Stimulated activated CD4-positive, alpha-beta T cell treated with anti-CD3 and anti-CD28 coated beads, Interleukin-2, amount 100 ng/mL, for 48 hours (primary cell): ENCODE data around the gene RCOR1.

Experiments
- DNase-seq, 2 donors: peaks; one replicate each; pipeline ENCODE4 v3.0.0-alpha.2; 2020

Gene RCOR1

DNA sequence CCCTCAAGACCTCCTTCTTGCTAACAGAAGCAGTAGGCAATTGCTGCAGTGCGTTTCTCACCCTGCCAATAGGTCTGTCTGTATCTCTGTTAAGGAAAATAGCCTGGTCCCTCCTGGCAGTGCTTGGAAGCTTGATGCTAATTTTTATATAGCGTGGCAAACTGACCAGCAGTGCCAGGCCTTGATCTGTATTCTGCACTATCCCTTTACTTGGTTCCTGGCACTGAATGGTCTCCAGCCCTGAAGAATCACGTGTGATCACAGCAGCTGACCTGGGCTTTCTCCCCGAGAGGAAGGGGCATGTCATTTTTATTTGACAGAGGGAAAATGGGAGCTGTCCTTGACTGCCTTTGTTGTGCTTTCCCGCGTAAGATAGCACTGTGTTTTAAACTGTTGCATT is 136.1 kb downstream of the RCOR1 start:
- no peak for DNase-seq

DNA sequence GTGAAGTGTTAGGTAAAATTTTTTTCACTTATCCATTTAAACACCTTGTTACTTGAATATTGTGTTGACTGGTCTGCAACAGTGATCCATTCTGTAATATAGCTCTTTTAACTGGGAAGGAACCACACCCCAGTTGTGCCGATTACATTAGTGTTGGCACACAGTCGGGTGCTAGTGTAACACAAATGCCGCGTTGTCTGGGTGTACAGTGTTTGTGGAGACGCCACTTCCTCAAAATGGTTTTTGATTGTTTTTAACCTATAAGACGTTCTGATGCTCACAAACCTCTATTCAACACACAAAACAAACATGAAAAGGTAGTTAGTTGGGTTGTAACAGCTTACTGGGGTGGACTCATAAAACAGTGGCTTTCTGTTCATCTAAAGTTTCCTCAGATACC is 136.8 kb downstream of the RCOR1 start:
- DNase-seq: no peak

DNA sequence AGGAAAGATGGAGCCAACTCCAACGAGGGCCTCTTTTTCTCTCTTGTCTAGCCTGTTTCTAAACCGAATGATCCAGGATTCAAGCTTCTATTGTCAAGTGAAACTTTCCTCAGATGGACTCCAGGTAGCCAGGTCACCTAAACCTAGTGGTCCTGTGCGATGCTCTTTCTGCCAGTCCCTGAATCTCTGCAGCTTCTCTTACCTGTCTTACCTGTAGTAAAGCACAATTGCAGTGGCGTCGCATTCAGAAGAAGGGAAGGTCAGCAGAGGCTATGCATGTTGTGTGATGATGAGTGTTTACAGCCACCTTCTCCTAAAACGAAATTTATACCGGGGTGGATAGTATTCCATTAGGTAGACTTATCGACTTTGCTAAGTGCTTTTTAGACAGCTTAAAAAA is 137.4 kb downstream of the RCOR1 start:
- no peak for DNase-seq

DNA sequence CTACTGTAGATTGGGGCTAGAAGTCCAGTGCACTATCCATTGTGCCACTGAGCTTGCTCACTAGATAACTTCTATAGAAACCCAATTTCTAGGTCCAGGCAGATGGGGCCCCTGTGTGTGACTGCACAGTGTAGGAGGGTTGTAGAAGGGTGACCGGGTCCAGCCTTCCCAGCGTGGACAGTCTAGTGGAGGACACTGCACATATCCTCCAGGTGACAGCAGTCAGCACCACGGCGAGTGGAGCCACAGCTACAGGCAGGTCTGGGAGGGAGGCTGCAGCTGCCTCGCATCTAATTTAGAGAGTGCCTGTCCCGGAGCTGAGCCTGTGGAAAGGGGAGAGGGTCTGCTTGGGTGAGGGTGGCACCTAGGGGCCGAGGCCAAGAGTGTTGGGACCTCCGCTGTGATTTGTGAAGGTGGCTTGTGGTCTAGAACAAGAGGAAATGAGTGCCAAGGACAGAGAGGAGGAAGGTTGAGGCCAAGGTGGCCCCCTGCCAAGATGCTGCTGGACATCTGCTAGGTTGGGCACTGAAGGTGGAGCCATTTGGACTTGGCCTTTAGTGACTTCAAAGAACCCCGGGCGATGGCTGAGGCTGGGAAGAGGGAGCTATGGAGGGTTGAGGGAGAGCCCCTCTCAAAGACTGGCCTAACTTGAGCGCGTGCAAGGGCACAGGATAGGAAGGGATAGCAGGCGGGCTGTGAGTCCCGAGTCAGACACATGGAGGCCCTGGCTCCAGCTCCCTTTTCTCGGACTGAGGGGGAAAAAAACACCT is 138.8 kb downstream of the RCOR1 start:
- no peak for DNase-seq

DNA sequence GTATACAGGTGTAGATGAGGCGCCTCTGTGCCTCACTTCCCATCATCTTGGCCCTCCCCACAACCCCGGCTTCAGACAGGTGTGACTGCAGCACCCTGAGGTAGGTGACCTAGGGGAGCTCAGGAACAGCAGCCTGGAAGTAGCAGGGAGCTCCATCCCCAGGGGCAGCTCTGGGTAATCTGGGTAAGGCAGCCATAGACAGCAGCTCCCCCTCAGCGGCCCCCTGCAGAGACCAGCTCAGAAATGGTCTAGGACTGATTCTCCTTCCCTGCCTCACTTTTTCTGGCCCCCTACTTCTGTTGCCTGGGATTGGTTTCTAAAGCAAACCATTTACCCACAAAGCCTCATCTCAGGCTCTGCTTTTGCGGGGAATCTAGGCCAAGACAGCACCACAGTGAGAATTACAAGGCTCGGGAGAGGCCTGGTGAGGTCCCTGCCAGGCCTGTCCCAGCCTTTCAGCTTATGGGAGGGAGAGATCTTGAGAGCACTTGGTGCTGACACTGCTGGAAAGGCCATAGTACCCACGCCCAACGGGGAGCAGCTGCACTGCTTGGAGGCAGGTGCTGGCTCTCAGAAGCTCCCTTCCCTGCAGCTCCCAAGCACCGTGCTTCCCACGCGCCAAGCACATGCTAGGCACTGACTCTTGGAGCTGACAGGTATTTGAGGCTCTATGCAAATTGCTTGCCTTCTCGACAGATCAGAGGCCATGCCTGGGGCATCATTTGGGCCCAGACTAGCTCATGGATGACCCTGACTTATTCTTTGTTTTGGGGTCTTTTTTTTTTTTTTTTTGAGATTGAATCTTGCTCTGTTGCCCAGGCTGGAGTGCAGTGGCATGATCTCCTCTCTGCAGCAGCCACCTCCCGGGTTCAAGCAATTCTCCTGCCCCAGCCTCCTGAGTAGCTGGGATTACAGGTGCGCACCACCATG is 139.7 kb downstream of the RCOR1 start:
- DNase-seq: no peak

DNA sequence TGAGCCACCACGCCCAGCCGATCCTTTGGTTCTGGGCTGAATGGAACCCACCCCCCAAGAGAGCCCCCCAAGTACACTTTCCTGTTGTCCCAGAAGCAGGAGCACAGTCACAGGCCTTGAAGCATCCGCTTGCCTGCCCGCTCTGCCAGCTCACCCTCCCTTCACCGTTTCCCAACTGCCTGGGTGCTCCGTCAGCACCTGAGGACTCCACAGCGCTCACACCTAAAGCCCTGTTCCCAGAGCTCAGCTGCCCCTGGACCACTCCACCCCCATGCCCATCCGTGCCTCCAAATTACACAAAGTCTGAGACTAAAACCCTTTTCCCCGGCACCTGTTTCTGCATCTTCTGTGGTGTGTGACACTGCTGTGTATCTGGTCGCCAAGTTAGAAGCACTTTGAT is 140.5 kb downstream of the RCOR1 start:
- no peak for DNase-seq

DNA sequence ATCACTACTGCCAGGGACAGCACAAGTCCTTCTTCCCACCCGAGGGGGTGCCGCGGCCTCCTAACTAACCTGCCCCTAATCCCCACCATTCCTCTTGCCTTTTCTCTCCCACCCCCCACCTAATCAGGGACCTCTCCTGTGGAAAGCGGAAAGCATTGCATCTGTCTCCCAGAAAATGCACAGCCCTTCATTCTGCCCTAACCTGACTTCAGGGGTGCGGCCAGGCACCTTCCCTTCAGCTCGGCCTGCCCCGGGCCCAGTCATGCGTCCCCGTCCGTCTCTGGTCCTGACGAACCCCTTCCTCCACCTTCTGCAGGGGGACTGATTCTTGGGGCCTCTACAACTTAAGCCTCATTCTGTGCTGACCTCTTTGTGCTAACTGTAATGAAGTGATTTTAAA is 140.9 kb downstream of the RCOR1 start:
- DNase-seq: no peak

DNA sequence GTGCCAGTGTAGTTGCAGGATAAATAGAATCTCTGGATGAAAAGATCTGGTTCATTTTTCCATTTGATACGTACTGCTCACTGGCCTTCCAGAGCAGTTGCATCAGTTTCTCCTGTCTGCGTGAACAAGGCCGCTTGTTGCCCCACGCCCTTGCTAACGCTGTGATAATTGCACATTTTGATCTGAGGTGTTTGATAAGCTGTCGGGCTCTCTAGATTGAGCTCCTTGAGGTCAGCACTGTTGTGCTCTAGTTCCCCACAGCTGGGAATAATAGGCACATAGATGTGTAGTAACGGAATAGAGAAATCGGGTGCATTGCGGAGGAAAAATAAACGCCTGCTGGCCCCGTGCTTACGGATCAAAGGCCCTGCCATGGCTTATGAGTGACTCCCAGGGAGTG is 142.0 kb downstream of the RCOR1 start:
- no peak for DNase-seq

DNA sequence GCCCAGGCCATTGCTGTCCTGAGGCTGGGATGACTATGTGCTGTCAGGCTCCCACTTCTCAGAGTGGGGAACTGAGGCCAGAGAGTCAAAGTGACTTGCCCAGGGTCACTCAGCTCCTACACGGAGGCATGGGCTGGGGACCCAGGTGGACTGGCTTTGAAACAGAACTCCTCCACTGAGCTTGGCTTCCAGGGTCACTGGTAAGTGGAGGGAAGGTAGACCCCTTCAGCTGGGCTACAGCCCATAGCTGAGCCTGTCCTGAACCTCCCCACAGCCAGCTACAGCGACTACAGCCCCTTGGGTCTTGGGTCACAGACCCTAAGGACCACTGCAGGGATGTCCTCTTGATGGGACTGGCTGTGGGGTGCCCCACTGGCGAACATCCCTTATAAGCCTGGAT is 144.5 kb downstream of the RCOR1 start:
- DNase-seq: no peak

DNA sequence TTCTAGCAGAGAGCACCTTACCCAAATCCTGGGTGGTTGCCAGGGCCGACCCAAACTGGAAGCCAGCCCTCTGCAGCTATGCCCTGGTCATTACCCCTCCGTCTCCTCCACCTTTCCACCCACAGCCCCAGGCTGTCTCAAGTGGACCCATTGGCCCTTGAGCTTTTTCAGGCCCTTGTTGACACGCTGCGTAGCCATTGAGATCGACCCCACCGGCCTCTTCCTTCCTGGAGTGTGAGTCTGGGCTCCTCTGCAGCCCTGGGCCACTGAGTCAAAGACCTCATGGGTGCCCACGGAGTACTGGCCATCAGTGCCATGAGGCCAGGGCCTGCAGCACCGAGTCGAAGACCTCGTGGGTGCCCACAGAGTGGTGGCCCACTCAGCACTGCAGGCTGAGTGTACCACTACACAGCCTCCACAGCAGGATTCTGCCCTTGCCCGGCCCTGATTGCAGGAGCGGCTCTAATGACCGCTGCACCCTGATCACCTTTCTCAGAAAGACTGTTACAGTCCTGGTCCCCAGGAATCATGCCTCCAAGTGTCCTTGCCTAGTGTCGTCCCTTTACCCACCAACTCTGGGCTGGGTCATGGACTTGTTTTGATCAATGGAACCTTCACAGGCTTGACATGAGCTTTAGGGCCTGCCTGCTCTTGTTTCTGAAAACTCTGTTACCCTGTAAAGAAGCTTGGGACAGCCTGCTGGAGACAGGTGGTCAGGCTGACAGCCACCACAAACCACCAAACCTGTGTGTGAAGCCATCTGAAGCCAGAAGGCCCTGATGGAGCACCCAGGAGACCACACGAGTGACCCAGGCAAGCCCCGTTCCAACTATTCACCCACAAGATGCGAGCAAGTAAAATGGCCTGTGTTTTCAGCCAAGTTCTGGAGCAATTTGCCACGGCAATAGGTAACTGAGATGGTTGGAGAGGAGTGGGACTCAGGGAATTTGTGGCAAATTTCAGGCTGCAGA is 145.2 kb downstream of the RCOR1 start:
- no peak for DNase-seq

DNA sequence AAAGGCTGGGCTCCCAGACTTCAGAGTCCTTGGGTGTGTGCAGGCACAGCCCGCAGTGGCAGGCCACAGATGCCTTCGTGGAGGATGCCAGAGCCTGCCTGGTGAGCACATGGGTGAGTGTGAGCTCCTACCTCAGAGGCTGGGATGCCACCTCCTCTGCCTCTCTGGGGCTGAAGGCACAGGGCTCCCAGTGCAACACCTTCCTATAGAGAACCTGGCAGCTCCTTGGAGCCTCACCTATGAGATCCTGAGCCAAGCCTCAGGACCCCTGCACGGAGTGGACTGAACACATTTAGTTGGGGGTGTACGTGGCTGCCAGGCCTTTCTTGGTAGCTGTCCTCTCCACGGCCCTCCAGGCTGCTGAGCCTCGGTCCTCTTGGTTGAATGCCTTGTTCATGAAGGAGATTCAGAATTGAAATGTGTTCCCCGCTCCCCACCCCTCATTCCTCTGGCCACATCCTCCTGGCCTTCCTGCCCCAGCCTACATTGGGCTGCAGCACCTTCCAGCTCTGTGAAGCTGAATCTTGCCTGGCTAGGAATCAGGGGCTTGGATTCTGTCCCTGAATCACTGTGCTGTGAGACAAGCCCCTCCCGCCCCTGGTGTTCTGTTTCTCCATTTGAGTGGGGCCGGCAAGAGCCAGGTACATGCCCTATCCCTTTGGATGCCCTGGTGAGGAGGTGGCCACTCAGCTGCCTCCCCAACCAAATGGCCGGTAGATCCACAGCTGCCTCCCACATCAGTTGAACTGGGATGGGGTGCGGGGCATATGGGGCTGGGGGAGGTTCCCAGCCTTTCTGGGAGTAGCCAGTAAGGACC is 146.1 kb downstream of the RCOR1 start:
- no peak for DNase-seq

DNA sequence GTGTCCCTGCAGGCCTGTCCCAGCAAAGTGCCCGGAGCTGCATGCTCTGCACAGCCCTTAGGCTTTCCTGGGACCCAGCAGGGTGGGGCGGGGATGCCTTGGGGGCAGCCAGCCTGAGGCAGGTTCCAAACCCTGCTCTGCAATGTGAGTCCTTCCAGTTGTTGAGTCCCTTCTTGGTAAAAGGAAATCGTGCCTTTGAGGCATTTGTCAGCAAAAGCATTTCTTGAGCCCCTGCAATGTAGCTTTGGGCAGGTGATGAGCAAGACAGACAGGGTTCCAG is 146.7 kb downstream of the RCOR1 start:
- DNase-seq: no peak

DNA sequence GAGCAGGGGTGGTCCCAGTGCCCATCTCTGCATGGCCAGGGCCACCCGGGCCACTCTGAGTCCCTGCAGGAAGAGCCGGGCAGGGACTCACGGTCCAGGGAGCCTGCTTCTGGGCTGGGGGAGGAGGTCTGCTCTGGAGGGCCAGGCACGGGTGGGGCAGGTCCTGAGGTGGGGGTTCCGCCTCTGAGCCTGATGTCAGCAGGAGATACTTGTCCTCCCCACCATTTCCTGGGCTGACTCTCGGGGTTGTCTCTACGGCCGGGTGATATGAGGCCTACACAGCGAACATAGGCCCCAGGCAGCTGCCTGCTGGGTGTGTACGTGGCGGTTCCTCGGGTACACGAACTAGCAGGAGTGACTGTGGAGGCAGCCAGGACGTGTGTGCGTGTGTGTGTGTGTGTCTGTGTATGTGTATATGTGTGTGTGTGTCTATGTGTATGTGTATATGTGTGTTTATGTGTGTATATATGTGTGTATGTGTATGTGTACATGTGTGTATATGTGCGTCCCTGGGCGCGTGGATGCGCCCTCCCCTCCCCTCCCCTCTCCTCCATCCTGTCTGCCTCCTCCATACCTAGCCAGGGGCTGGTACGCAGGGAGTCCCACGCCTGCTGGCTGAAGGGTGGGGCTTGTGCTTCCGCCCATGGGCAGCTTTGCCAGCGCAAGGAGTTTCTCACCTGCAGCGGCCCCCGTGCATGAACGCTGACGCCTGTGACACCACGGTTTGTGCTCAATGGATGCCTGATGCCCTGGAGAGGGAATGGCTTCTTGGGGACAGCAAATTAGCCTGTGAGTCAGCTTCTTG is 154.4 kb downstream of the RCOR1 start:
- no peak for DNase-seq

DNA sequence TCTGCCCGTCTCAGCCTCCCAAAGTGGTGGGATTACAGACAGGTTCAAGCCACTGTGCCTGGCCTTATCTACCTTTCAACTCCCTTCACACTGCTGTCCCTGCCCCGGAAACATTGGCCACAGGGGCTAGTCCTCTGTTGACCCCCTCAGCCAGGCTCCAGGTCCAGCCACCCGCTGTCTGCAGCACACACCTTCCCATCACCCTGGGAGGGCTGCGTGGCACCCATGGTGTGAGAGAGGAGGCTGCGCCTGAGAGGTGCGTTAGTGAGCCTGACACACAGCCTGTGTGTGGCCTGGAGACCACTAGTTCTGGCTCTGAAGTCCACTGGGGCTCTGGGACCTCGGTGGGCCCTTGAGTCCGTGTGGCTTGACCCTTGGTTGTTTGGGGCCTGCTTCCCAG is 156.4 kb downstream of the RCOR1 start:
- no peak for DNase-seq

DNA sequence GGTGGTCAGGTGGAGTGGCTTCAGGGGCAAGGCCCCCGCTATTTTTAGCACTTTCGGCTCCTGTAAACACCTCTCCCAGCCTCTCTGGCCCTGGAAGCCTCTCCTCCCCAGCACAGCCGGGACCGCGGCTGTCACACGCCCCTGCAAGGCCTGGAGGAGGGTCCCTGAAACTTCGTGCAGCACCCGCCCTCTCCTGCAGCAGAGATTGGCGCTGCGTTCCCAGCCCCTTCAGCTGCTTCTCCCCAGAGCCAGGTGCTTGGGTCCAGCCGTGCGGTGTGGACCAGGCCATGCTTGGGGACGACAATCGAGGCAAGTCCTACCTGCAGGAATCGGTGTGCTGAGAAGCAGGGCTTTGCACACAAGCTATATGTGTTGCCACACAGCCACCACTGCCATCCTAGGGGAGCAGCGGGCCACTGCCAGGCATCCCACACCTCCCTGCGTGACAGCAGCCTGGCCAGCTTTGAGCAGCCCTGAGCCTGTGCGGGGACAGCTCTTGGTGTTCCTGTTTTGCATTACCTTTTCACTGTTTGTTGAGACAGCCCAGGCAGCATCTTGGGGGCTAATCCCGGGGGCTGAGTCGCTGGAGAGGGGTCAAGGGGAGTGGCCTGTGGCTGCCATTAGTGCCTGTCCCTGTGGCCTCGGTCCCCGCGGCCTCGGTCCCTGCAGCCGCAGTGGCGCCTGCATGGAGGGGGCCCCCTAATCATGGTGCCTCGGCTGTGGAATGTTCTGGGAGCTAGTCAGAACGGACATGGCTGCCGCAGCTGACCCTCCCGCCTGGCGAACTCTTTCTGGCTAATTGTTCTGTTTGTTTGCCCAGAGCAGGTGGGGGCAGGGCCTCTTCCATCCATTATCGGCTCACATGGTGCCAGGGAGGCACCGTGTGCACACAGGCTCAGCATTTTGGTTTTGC is 157.2 kb downstream of the RCOR1 start:
- DNase-seq: no peak

DNA sequence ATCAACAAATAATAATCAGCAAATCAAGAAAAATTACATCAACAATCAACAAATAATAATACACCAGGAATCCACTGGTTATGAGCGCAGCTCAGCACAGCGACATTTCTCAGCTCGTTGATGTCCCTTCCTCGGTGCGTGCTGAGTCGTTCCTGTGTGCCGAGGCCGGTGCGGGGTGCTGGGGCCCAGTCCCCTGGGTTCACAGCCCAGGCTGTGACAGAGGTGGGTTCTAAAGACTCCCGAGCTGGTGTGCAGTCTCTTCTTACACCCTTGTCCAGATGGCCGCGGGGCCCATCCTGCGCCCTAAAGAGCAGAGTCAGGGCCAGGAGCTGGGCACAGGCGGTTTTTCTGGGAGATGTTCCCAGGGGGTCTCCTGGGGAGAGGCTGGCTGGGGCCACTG is 157.9 kb downstream of the RCOR1 start:
- no peak for DNase-seq

DNA sequence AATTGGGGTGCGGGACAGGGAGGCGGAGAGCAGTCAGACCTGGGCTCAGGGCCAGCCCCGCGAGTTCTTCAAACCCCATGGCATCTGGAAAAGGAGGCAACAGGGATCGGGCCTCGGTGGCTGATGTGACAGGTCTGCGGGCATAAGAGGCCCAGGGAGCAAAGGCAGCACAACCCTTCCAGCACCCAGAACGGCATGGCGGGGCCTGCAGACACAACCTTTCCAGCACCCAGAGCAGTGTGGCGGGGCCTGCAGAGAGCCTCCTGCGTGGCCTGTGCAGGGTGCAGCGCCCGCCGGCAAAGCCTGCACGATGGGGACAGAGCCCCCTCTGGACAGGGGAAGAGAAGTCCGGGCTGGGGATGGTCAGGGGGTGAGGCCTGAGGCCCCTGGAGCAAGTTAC is 158.6 kb downstream of the RCOR1 start:
- DNase-seq: no peak

DNA sequence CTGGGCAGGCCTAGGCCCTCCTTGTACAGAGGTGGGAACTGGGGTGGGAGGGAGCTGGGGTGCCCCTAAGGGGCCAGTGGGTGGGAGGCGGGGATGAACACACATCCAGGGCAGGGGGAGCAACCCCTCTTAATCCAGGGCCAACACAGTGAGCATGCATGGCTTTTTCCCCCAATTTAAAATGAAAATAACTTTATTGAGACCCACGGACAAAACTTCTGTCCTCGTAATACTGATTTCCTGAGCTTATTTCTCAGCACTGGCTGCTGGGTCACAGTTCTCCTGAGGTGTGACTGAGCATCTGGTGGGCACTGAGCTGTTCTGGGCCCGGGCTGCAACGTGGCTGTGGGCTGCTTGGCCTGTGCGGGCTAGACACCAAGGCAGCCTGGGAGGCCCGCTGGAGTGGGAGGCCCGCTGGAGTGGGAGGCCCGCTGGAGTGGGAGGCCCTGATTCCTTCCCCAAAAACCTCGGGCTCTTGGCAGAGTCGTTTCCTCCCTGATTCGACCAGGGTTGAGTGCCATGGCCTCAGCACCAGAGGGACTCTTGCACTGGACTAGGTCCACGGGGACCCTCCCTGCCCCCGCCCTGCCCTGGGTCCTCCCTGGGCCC is 159.9 kb downstream of the RCOR1 start:
- DNase-seq: no peak

DNA sequence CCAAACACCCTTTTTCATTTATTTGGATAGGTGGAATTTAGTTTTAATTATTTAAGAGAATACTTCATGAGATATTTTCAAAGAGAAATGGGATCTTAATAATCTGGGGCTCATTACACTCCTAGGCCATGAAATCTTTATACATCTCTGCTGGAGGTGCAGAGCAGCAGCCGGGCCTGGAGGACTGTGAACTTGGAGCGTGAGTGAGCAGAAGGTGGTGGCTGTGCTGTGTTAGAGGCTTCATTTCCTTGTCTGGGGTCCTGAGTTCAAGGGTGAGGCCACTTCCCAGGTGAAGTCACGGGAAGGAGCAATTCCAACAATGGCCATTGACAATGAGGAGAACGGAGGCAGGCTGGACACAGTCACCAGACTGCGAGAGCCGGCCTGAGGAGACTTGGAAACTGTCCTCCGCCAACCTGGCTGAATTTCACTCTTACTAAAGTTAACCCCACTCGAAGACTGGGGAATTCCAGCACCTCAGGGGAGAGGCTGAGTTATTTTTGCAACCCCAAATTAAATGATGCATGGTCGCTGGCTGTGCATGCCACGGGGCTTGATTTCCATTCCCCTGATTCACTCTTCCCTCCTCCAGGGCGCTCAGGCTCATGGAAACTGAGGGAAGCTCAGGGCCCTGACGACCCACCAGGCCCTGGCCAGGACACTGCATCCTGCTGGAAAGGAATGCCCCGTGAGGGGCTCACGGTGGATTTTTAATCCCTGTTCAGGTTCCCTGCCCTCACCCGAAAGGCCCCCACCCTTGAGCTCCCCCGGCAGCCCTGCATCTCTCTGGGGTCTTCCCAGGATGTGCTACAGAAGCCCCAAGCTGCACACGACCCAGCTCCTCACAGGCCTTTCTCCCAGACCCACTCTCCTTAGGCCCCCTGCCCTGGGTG is 162.2 kb downstream of the RCOR1 start:
- no peak for DNase-seq
